Measurements from ENCODE around the gene EIF3L. TPM values are rescaled to one million over a fixed set of nuclear protein-coding genes. Genes with fewer than 3 reads are reported as not detected.

The EIF3L gene
- total and polyA plus RNA-seq, 2 of the 8 experiments (the other 6 are each of a cell fraction or from before 2014, with no cell fraction given) = 639 to 886 TPM

DNA sequence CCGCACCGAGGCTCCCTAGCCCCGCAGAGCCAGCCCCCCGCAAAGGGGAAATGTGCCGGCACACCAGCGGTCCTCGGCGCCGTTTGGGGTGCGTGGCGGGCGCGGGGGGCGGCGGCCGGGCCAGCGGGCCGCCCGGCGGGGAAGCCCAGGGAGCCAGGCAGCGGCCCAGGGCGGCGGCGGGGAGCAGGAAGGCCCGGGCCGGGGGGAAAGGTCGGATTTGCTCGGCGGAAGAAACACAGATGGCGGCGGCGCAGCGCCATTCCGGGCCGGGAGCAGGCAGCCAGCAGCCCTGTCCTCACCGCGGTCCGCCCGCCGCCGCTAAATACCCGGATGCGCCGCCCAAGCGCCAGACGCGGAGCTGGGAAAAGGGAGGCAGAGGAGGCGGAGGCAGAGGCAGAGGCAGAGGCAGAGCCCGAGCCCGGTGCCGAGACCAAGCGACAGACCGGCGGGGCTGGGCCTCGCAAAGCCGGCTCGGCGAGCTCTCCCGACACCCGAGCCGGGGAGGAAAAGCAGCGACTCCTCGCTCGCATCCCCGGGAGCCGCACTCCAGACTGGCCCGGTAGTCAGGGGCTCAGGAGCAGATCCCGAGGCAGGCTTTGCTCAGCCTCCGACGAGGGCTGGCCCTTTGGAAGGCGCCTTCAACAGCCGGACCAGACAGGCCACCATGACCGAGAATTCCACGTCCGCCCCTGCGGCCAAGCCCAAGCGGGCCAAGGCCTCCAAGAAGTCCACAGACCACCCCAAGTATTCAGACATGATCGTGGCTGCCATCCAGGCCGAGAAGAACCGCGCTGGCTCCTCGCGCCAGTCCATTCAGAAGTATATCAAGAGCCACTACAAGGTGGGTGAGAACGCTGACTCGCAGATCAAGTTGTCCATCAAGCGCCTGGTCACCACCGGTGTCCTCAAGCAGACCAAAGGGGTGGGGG lies 44.1 kb upstream of the EIF3L start (continued):
- TF ChIP-seq CTBP2 (IDR thresholded peaks at IDR 0.05; ENCODE audit: borderline replicate concordance, insufficient read depth, insufficient read length, low read length) (no peak), CEBPB (IDR thresholded peaks at IDR 0.05; ENCODE audit: low read depth, low read length) (no peak), TCF12 (IDR thresholded peaks at IDR 0.05; ENCODE audit: low read depth, low read length) (0 out of 2 replicates have a peak, but pooled peaks have one; percentile 78), PHF8 (conservative IDR thresholded peaks at IDR 0.05; ENCODE audit: low read depth, low read length) (peak; percentile 39; the same call in 1 of the 2 replicates), RBBP5 (IDR thresholded peaks at IDR 0.05; ENCODE audit: borderline replicate concordance, low read depth, low read length) (0 out of 2 replicates have a peak, but pooled peaks have one; percentile 38), EGR1 (IDR thresholded peaks at IDR 0.05; ENCODE audit: borderline replicate concordance, low read depth, low read length) (no peak), RAD21 (IDR thresholded peaks at IDR 0.05 in 1 of 2, conservative IDR thresholded peaks at IDR 0.05 in 1 of 2; ENCODE audit: low read depth in 2 of 2, low read length in 2 of 2) (no peak), HDAC2 (IDR thresholded peaks at IDR 0.05; ENCODE audit: borderline replicate concordance in 1 of 2, low read depth in 2 of 2, low read length in 2 of 2) (no peak), EZH2 (IDR thresholded peaks at IDR 0.05; ENCODE audit: low read depth, low read length, severe bottlenecking) (no peak), GABPA (IDR thresholded peaks at IDR 0.05; ENCODE audit: borderline replicate concordance, insufficient read depth, low read length) (no peak), ASH2L (IDR thresholded peaks at IDR 0.05; ENCODE audit: low read length) (no peak), ZNF274 (IDR thresholded peaks at IDR 0.05; ENCODE audit: borderline replicate concordance, extremely low read depth, low read length) (no peak), KDM4A (IDR thresholded peaks at IDR 0.05; ENCODE audit: low read depth, low read length, severe bottlenecking) (peak; percentile 43), RNF2 (IDR thresholded peaks at IDR 0.05; ENCODE audit: borderline replicate concordance, low read depth, low read length, missing control alignments, poor library complexity, severe bottlenecking) (no peak), CTCF (IDR thresholded peaks at IDR 0.05; ENCODE audit: control extremely low read depth in 1 of 3, insufficient read depth in 1 of 3, low read depth in 1 of 3, low read length in 3 of 3) (no peak), BCL11A (IDR thresholded peaks at IDR 0.05; ENCODE audit: low read depth in 2 of 2, low read length in 2 of 2) (no peak), BACH1 (IDR thresholded peaks at IDR 0.05; ENCODE audit: low read length) (no peak)
